Panc1 (cell line): ENCODE data around the gene PIGL. TPM values are rescaled to one million over a fixed set of nuclear protein-coding genes. Genes with fewer than 3 reads are reported as not detected.

Experiments used
- ATAC-seq: fragments of 200-7000 bp; cut with Tn5 transposase; 2 replicates; pipeline ENCODE4 v1.9.1; 2020; ENCODE audit warnings: mild to moderate bottlenecking, moderate library complexity
- BruUV-seq: library from RNA; stranded (reverse); fragments of 400-500 nt; replicated peaks from 2 replicates; lab custom pipeline; 2021; lab: Mats Ljungman, UMichigan
- CTCF ChIA-PET: fragments of 300-600 bp; sonication (Branson Sonifier 250); formaldehyde crosslinking; loops from one replicate; lab custom pipeline; 2022; ENCODE audit warnings: antibody characterized with exemption; lab: Charles Lee
- POLR2A ChIA-PET: fragments of 300-600 bp; sonication (Branson Sonifier 250); formaldehyde crosslinking; loops from one replicate; lab custom pipeline; 2022; ENCODE audit warnings: antibody characterized with exemption; lab: Charles Lee
- DNase-seq: peaks from one replicate; pipeline ENCODE4 v3.0.0-alpha.2; 2010; ENCODE audit warnings: low read depth, low spot score
- H3K27ac ChIP-seq: 2 replicates; pipeline ENCODE4 v1.5.1; 2011; ENCODE audit warnings: mild to moderate bottlenecking, low read length, inconsistent platforms
- H3K27me3 ChIP-seq: fragments of 200-500 bp; sonication (Bioruptor generic); 2 replicates; pipeline ENCODE4 v1.6.0; 2014; ENCODE audit warnings: low read length, inconsistent platforms; ENCODE audit not compliant: control insufficient read depth, insufficient read depth
- H3K36me3 ChIP-seq: fragments of 200-500 bp; sonication (Bioruptor generic); 2 replicates; pipeline ENCODE4 v1.5.1; 2014; ENCODE audit warnings: inconsistent platforms, mild to moderate bottlenecking, low read length, moderate library complexity; ENCODE audit not compliant: control insufficient read depth, insufficient read depth
- H3K4me1 ChIP-seq: 2 replicates; pipeline ENCODE4 v1.5.1; 2011; ENCODE audit warnings: inconsistent platforms, mild to moderate bottlenecking, low read length, moderate library complexity; ENCODE audit not compliant: control insufficient read depth, insufficient read depth
- H3K4me3 ChIP-seq, 2 experiments: 2 replicates each; pipeline ENCODE4 v1.5.1; 2011 to 2012; ENCODE audit warnings: low read depth in 2 of 2, low read length in 2 of 2, mild to moderate bottlenecking in 2 of 2, inconsistent platforms in 1 of 2, moderate library complexity in 1 of 2
- H3K9me3 ChIP-seq: fragments of 200-500 bp; sonication (Bioruptor generic); 2 replicates; pipeline ENCODE4 v1.5.1; 2014; ENCODE audit warnings: low read depth, mild to moderate bottlenecking, inconsistent platforms, low read length, moderate library complexity; ENCODE audit not compliant: control insufficient read depth, insufficient read depth
- POLR2AphosphoS5 ChIP-seq: IDR thresholded peaks from 2 replicates; pipeline ENCODE4 v1.6.1; 2012; ENCODE audit warnings: mild to moderate bottlenecking, low read depth, low read length, moderate library complexity
- SIN3A ChIP-seq: IDR thresholded peaks from 2 replicates; pipeline ENCODE4 v1.6.1; 2012; ENCODE audit warnings: low read depth, mild to moderate bottlenecking, low read length, moderate library complexity, borderline replicate concordance; ENCODE audit not compliant: insufficient read depth
- TCF7L2 ChIP-seq: IDR thresholded peaks from 2 replicates; pipeline ENCODE4 v1.6.1; 2011; ENCODE audit warnings: mild to moderate bottlenecking, low read depth, low read length, inconsistent platforms
- in situ Hi-C: cut with HindIII; loops from 2 replicates; pipeline ENCODE4 v1.10.0; 2016; ENCODE audit warnings: low sequenced_read_pairs, low pct_unique_long_range_greater_than_20kb
- intact Hi-C: fragments of 100-400 bp; cut with micrococcal nuclease; formaldehyde crosslinking; loops from one replicate; pipeline ENCODE4 v1.10.0; 2022; ENCODE audit not compliant: unreplicated experiment
- total RNA-seq: library from RNA; stranded (reverse); gene quantifications from one replicate; pipeline ENCODE4 v1.2.1, GENCODE V29; 2021; ENCODE audit not compliant: unreplicated experiment
- TF ChIP-seq, protein P1 (sequence below): fragments of 450-650 bp; IDR thresholded peaks from 2 replicates; pipeline ENCODE4 v1.5.1; 2017; ENCODE audit warnings: mild to moderate bottlenecking
- TF ChIP-seq, protein P2 (sequence below), 2 experiments: IDR thresholded peaks; 2 replicates each; pipeline ENCODE4 v1.6.1; 2011 to 2012; ENCODE audit warnings: low read depth in 2 of 2, control low read depth in 1 of 2, low read length in 1 of 2, mild to moderate bottlenecking in 1 of 2, moderate library complexity in 1 of 2; ENCODE audit not compliant: insufficient read depth in 1 of 2

PIGL gene
- total RNA-seq, 1 experiment from 2014 or later, result 14.8 TPM

DNA sequence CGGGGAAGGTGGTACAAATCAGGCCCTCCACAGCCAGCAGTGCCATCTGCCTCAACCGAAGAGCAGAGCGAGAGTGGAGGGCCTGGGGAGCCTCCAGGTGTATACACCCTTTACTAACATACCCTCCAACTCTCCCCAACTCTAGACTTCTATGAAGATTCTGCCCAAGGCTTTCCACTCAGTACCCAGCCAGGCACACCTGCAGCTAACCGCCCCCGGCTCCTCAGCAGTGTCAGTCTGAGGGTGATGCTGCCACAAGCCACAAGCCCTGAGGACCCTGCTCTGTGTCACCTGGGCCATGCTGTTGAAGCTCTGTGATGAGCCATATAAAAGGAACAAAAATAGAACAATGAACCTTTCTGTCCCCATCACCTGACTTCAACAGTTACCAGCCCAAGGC lies 132.4 kb downstream of the PIGL start:
- no peak for ATAC-seq
- peaks cover 6% of the 10 kb centered on the region for H3K36me3 ChIP-seq
- no peak overlapping the region for H3K4me3 ChIP-seq
- no peaks in the 10 kb centered on the region for H3K27me3 ChIP-seq
- H3K9me3 ChIP-seq, result no peaks in the 10 kb centered on the region
- TF ChIP-seq, protein P1, sequence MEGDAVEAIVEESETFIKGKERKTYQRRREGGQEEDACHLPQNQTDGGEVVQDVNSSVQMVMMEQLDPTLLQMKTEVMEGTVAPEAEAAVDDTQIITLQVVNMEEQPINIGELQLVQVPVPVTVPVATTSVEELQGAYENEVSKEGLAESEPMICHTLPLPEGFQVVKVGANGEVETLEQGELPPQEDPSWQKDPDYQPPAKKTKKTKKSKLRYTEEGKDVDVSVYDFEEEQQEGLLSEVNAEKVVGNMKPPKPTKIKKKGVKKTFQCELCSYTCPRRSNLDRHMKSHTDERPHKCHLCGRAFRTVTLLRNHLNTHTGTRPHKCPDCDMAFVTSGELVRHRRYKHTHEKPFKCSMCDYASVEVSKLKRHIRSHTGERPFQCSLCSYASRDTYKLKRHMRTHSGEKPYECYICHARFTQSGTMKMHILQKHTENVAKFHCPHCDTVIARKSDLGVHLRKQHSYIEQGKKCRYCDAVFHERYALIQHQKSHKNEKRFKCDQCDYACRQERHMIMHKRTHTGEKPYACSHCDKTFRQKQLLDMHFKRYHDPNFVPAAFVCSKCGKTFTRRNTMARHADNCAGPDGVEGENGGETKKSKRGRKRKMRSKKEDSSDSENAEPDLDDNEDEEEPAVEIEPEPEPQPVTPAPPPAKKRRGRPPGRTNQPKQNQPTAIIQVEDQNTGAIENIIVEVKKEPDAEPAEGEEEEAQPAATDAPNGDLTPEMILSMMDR, result no peak
- no peak for TF ChIP-seq TCF7L2
- TF ChIP-seq, protein P2, sequence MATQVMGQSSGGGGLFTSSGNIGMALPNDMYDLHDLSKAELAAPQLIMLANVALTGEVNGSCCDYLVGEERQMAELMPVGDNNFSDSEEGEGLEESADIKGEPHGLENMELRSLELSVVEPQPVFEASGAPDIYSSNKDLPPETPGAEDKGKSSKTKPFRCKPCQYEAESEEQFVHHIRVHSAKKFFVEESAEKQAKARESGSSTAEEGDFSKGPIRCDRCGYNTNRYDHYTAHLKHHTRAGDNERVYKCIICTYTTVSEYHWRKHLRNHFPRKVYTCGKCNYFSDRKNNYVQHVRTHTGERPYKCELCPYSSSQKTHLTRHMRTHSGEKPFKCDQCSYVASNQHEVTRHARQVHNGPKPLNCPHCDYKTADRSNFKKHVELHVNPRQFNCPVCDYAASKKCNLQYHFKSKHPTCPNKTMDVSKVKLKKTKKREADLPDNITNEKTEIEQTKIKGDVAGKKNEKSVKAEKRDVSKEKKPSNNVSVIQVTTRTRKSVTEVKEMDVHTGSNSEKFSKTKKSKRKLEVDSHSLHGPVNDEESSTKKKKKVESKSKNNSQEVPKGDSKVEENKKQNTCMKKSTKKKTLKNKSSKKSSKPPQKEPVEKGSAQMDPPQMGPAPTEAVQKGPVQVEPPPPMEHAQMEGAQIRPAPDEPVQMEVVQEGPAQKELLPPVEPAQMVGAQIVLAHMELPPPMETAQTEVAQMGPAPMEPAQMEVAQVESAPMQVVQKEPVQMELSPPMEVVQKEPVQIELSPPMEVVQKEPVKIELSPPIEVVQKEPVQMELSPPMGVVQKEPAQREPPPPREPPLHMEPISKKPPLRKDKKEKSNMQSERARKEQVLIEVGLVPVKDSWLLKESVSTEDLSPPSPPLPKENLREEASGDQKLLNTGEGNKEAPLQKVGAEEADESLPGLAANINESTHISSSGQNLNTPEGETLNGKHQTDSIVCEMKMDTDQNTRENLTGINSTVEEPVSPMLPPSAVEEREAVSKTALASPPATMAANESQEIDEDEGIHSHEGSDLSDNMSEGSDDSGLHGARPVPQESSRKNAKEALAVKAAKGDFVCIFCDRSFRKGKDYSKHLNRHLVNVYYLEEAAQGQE (IDR thresholded peaks at IDR 0.05; ENCODE audit: insufficient read depth in 1 of 2, low read depth in 2 of 2, low read length in 1 of 2), result no peak
- TF ChIP-seq POLR2AphosphoS5, result no peak
- no peak for TF ChIP-seq SIN3A
- in situ Hi-C loops, result no loop called here
- no peak overlapping the region for H3K27ac ChIP-seq
- no TSS peak for BruUV-seq
- intact Hi-C loops, result no loop called here
- POLR2A ChIA-PET, result interaction anchor here (0.5 kb wide), 1 partner anchor 48 kb away, joined by 6 read pairs; no protein-coding TSS in a partner anchor
- CTCF ChIA-PET, result no interaction called here
- peaks cover 6% of the 10 kb centered on the region; the same call in 1 of the 2 replicates for H3K4me1 ChIP-seq
- no peak for DNase-seq

DNA sequence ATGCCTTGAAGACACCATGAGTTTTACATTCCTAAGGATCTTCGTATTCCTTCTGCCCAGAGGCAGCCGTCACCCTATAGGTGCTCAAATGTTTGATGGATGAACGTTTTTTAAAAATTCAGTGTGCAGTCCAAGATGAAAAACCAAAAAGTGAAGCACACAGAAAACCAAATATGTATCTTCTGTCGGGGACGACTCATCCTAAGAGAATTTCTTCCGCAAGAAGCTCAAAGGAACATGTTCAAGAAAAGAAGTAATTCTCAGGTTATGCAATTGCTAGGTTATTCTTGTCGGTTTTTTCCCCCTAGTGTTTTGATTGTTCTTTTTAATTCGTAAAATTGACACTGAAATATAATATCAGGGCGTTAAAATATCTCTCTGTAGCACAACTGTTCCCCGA lies 134.8 kb downstream of the PIGL start:
- BruUV-seq, result no TSS peak
- no peak for TF ChIP-seq POLR2AphosphoS5
- POLR2A ChIA-PET, result no interaction called here
- in situ Hi-C loops, result no loop called here
- Histone ChIP-seq H3K4me3 (peak overlapping the region; percentile 73 to 77), H3K4me1 (peaks cover 6% of the 10 kb centered on the region; the same call in 1 of the 2 replicates), H3K27me3 (no peaks in the 10 kb centered on the region), H3K27ac (peak overlapping the region; percentile 84), H3K36me3 (peaks cover 6% of the 10 kb centered on the region), H3K9me3 (no peaks in the 10 kb centered on the region)
- intact Hi-C loops, result no loop called here
- CTCF ChIA-PET, result no interaction called here
- ATAC-seq, result no peak
- DNase-seq, result no peak

DNA sequence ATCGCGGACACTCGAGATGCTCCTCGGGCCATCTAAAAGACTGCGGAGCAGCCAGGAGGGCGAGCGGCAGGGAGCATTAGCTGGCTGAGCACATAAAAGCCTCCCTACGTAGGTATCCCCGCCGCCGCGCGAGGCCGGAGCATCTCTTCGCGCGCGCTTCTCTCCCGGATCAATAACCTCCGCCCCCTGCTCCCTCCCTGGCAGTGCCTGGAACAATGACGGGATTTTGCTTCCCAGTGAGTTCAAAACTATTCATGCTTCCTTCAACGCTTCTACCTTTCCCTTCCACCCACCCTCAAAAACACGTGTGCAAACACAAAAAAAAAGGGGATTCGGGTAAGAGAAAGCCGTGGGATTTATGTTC lies 135.3 kb downstream of the PIGL start:
- no peaks in the 10 kb centered on the region for H3K9me3 ChIP-seq
- H3K4me3 ChIP-seq, result peak overlapping the region; percentile 73 to 77
- H3K27me3 ChIP-seq, result no peaks in the 10 kb centered on the region
- BruUV-seq, result no TSS peak
- ChIA-PET POLR2A (no interaction called here), CTCF (no interaction called here)
- H3K27ac ChIP-seq, result peak overlapping the region; percentile 84
- intact Hi-C loops (no loop called here), in situ Hi-C loops (no loop called here)
- H3K4me1 ChIP-seq, result peaks cover 6% of the 10 kb centered on the region; the same call in 1 of the 2 replicates
- DNase-seq (no peak), ATAC-seq (peak; percentile 66)
- TF ChIP-seq, protein P2 (IDR thresholded peaks at IDR 0.05; ENCODE audit: insufficient read depth in 1 of 2, low read depth in 2 of 2, low read length in 1 of 2), result no peak
- TF ChIP-seq TCF7L2, result no peak
- TF ChIP-seq POLR2AphosphoS5, result no peak
- peaks cover 6% of the 10 kb centered on the region for H3K36me3 ChIP-seq
